Activated T-cell treated with anti-CD3 and anti-CD28 coated beads, Interleukin-2, amount 50 U/mL, for 48 hours (primary cell): Measurements from ENCODE around the gene PNMT.
A peak's percentile ranks its signal among the peaks of the same experiment; 100 is the strongest.

Source experiments
- DNase-seq, 2 experiments: peaks; one replicate each; pipeline ENCODE4 v3.0.0-alpha.2; 2020

PNMT gene, protein sequence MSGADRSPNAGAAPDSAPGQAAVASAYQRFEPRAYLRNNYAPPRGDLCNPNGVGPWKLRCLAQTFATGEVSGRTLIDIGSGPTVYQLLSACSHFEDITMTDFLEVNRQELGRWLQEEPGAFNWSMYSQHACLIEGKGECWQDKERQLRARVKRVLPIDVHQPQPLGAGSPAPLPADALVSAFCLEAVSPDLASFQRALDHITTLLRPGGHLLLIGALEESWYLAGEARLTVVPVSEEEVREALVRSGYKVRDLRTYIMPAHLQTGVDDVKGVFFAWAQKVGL

DNA sequence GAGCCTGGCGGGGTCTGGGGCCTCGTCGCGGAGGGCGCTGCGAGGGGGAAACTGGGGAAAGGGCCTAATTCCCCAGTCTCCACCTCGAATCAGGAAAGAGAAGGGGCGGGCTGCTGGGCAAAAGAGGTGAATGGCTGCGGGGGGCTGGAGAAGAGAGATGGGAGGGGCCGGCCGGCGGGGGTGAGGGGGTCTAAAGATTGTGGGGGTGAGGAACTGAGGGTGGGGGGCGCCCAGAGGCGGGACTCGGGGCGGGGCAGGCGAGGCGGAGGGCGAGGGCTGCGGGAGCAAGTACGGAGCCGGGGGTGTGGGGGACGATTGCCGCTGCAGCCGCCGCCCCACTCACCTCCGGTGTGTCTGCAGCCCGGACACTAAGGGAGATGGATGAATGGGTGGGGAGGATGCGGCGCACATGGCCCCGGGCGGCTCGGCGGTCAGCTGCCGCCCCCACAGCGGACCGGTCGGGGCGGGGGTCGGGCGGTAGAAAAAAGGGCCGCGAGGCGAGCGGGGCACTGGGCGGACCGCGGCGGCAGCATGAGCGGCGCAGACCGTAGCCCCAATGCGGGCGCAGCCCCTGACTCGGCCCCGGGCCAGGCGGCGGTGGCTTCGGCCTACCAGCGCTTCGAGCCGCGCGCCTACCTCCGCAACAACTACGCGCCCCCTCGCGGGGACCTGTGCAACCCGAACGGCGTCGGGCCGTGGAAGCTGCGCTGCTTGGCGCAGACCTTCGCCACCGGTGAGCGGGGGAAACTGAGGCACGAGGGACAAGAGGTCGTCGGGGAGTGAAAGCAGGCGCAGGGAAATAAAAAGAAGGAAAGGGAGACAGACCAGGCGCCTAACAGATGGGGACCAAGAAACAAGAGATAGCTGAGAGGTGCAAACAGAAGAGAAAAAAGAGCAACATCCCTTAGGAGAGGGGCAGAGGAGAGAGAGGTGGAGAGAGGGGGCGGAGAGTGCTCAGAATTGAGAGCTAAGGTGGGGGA lies at the start of gene PNMT:
TSS of gene PNMT (plus strand) at position 509 of the 980 bp plus-strand sequence. CDS start at position 532, 23 bp downstream.
- peak; percentile 71 to 74 for DNase-seq

DNA sequence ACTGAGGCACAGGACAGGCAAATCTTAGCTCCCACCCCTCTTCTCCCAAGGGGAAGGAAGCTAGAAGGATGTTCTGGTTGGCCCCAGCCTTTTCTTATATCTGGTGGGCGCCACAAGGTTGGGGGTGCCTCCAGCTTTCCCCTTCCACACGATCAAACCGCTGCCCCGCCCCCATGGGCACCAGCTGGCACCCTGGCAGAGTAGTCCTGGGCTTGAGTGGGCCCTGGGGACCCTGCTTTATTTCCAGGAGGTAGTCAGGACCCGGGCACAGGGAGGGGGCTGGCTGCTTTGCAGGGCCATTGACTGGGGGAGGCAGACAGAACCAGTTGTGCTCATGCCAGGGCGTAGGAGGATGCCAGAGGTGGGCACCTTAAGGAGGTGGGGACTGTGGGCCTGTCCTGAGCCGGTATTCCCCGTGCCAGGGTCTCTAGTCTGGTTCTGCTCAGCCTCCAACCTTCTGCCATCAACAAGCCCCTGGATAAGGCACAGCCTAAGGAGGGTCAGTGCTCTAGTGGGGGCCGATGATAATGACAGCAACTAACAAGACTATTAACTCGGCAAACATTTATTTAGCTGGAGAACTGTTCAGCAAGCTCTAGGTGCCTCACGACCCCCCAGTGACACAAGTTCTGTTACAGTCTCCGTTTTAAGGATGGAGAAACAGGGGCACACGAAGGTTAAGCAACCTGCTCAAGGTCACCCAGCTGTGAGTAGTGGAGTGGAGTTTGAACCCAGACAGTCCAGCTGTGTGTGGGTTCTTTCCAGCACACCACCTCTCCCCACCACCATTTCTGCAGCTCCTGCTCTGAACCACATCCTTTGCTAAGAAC lies 49.1 kb upstream of the PNMT start:
- DNase-seq: no peak

DNA sequence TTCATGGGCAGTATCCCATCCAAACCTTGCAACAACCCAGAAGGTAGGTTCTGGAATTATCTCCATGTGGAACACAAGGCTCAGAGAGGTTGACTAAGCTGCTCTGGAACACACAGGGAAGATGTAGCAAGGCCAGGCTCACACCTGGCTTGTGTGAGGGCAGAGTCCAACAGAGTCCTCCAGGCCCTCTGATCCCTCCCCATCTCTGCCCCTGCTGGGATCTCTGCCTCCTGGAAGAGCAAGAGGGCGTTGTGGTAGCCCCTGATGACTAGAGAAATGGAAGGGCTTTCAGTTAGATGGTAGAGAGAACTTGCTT lies 48.5 kb upstream of the PNMT start:
- no peak for DNase-seq

DNA sequence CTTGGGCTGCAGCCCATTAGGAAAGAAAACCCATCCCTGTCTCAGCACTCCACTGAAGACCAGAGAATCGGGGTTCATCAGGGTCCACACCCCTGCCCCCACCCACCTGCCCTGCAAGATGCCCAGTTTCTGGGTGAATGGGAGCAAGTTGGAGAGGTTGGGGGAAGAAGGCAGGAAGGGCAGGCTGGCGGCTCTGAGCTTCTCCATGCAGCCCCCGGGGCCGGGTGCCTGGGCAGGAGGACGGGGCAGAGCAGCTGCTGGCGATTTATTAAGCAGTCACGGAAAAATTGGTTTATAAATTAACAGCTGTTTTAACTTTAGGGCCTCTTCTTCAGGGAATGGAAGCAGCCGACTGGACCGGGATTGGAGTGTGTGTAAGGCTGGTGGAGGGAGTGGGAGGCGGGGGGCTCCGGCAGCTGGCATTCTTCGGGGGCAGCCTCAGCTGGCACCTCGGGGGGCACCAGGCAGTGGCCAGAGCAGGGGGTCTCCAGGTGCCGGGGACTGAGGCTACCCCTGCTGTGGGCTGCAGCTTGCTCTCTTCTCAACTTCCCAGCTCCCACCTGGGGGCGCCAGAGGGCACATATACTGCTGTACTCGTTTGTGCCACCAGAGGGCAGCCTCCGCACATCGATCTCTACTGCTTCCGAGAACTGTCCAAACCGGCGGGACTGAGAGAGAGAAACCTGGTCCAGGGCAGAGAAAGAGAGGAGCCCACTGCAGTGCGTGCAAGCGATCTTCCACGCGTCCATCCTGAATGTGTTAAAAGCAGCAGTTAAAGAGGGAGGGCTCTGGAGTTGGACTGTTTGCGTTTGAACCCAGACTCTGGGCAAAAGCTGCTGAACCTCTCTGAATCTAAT lies 46.5 kb upstream of the PNMT start:
- DNase-seq: peak; percentile 97 to 99

DNA sequence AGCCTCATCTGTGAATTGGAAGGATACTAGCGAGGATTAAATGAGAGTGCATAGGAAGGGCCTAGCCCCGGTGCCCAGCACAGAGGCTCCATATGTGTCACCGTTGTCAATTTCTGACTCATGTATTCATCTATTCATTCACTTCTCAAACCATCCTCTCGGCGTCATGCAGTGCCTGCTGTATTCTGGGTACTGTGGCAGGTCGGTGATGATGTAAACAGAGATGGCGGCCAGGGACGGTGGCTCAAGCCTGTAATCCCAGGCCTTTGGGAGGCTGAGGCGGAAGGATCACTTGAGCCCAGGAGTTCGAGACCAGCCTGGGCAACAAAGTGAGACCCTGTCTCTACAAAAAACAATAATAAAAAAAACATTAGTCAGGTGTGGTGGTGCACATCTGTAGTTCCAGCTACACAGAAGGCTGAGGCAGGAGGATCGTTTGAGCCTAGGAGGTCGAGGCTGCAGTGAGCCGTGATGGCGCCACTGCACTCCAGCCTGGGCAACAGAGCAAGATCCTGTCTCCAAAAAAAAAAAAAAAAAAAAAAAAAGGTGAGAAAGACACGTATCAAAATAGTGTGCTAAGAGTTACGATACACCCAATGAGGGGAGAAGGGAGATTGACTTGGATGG lies 45.8 kb upstream of the PNMT start:
- DNase-seq: peak; percentile 69 to 70

DNA sequence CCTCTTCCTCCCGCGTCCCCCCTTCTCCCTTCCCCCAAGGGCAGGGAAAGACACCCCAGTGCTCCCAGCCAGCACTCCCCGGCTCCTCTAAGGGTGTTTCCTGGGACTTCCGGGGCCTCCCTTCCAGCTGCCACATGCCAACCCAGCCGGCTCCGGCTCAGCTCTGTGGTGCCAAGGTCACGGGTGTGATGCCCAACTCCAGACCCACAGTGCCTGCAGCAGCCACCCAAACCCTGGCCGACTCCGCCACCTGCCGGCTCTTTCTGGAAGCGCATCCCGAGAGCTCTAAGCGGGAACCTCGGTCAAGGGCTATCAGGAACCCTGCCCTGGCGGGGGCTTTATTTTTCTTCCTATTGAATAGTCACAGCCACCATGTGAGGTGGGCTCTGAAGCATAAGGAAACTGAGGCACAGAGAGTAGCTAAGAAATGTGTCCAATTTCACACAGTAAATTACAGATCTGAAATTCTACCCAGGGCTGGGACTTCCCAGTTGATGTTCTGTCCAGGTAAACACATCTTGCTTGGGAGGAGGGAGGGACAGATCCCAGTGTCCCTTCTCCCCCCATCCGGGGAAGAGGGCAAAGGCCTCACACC lies 44.8 kb upstream of the PNMT start:
- DNase-seq: peak; percentile 95 to 96

DNA sequence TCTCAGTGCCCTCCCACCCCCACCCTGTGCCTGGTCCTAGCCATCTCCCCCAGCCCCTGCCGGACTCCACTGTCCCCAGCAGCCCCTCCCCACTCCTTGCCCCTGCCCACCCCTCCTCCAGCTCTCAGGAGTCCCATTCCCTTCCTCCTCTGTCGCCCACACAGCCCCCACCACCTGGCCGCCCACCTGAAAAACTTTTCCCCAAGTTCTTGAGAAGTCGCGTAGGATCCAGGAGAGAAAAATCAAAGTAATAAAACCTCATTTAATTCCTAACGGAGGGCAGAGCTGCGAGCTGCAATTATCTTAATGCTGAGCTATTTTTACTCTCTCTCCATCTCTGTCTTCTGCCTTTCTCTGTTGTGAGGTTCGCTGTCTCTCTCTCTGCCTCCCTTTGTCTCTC lies 43.9 kb upstream of the PNMT start:
- no peak for DNase-seq

DNA sequence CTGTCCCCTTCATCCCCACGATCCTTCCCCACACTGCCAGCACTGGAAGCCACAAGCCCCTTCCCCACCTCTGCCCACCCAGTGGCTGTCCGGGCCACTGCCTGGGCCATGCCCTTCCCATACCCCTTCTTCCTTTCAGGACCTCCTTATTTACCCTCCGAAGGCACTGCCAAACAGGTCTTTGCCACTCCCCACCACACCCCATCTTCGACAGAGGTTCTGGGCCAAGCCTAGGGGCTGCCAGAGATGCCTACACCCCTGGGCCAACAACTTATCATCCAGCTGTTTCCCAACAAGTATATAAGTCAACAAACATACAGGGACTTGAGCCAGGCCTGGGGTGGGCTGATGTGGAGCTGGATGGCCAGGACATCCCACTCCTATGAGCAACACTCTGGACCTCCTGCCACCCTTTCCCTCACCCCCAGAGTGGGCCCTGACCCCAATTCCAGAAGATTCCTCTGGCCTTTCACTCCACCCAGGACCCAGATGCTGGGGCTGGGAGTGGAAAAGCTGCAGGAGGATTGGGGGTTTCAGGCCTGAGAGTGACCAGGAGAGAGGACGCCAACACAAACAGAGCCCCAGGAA lies 43.0 kb upstream of the PNMT start:
- DNase-seq: no peak

DNA sequence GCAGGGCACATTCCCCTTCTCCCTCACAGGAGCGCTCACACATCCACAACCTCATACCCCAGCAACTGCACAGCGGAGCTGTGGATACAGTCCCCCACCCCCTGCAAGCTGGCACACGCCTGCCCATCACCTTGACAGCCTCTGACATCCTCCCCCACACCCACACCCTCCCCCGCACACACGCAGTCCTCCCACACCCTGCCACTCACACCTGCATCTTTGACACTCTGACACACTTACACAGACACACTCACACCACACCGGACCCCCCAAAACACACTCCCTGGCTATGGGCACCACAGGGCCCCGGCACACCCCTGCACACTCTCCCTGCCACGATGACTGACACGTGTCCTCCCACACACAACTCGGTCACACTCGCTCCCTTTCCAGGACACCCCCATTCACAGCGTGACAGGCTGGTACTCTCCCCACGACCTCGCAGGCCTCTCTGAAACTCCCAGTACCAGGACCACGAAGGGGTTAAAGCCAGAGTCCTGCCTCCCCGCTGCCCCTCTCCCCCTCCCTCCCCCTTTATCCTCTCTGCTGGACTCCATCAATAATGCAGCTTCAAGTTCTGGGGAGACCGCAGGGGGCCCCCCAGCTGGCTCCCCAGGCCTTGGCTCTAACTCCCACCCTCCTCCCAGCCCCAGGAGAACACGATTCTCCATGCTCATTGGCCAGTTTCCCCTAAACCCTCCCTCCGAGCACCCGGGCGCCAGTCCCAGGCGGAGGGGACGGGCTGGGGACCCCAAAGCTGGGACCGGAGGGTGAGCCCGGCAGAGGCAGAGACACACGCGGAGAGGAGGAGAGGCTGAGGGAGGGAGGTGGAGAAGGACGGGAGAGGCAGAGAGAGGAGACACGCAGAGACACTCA lies 41.8 kb upstream of the PNMT start, which contains the start of gene PPP1R1B:
TSS of gene PPP1R1B (plus strand) at position 782 of the 876 bp plus-strand sequence. CDS start 441 bp downstream, outside the sequence.
- DNase-seq: peak; percentile 43 to 44

DNA sequence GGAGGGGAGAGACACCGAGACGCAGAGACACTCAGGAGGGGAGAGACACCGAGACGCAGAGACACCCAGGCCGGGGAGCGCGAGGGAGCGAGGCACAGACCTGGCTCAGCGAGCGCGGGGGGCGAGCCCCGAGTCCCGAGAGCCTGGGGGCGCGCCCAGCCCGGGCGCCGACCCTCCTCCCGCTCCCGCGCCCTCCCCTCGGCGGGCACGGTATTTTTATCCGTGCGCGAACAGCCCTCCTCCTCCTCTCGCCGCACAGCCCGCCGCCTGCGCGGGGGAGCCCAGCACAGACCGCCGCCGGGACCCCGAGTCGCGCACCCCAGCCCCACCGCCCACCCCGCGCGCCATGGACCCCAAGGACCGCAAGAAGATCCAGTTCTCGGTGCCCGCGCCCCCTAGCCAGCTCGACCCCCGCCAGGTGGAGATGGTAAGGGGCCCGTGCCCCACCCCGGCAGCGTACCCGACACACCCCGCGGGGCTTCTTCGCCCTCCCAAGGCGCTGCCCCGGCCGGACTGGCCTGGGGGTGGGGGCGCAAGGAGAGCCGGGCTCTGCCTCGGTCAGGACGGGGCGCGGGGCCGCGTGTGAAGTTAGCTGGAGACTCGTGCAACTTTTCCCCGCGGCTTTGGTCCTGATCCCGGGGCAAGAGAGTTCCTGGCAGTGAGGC lies 41.1 kb upstream of the PNMT start:
- DNase-seq: no peak

DNA sequence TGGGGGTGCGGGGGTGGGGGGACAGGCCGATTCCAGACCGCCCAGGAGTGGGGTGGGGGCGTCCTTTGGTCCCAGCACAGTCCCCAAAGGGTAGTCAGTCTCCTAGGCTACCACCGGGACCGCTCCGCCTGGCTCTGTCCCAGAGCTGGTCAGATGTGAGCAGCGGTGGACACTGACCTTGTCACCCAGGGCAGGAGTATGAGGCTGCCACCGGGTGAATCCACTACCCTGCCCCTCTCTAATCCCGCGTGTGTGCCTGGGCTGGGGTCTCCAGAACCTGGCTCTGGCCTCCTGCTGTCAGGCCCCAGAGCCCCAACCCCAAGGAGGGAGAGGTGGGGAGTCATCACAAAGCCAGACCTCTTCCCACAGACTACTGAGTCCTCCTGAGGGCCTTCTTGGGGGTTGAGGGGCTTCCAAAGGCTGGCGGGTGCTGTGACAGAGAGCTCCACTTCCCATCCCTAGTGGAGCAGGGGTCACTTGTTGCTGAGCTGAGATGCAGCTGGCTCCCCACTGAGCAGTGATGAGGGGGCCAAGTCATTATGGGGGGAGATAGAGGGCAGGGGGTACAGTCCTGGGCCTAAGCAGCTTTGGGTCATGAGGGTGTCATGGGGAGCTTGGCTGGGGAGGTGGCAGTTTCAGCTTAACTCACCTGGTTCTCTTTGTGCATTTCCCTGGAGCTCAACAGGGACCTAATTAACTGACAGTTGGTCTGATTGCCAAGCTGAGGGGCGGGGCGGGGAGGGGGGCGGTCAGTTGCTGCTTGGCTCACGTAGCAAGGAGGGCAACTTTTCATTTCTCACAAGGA lies 40.3 kb upstream of the PNMT start:
- DNase-seq: no peak

DNA sequence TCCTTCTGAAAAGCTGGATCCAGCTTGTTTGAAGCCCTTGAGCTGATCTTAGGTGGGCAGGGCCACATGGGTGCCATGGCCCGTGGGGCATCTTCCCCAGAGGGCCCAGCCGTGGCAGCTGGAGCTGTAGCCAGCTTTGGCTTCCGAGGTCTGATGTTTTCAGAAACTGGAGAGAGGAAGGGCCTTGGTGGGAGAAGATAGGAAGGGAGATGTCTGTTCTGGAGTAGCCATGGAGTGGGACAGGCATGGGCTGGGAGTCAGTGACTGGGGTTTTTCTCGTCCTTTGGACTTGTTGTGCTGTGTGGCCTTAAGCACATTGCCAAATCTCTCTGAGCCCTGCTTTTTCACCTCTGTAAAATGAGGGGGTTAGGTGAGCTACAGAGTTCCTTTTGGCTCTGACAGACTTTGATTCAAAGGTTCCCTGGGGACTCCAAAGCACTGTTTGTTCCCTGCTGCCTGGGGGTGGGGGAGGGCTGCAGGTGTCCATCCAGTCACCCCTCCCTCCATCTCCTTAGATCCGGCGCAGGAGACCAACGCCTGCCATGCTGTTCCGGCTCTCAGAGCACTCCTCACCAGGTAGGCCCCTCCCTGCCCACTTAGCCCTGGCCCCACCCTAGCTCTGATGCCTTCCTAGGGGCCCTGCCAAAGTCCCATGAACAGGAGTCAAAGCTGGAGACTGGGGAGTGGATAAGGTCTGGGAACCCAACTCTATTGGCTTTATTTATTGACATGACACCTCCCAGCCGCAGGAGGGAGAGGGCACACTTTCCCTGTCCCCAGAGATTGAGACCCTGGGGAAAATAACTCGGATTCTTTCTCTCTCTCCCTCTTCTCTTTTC lies 39.4 kb upstream of the PNMT start:
- DNase-seq: no peak

DNA sequence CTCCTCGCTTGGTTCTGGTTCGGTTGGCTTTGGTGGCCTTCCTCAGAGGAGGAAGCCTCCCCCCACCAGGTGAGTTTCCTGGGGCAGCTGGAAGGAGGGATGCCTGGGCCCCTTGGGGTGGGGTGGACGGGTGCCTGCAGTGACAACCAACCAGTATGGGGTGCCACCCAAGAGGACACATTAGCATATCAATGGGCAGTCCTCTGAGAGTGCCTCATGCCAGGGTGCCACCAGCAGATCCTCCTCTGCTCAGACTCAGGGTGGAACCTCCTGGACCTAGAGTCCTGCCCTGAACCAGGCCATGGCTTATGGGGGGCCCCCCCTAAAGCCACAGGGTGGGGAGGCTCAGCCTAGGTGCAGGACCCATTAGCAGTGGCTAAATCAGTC lies 38.8 kb upstream of the PNMT start:
- DNase-seq: no peak

DNA sequence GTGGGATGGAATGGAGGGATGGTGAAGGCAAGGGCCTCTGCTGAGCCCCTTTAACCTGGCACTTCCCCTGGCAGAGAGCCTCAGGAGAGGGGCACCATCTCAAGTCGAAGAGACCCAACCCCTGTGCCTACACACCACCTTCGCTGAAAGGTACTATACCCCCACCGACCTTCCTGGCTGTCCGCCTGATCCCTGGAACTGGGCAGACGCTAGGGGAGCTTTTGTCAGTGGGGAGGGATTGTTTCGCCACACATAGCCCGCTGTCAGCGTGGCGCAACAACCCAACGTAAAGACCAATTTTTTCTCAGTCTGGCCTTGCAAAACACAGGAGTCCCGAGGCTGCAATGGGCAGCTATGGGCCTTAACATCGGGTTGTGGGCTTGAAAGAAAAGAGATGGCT lies 38.4 kb upstream of the PNMT start:
- DNase-seq: no peak

DNA sequence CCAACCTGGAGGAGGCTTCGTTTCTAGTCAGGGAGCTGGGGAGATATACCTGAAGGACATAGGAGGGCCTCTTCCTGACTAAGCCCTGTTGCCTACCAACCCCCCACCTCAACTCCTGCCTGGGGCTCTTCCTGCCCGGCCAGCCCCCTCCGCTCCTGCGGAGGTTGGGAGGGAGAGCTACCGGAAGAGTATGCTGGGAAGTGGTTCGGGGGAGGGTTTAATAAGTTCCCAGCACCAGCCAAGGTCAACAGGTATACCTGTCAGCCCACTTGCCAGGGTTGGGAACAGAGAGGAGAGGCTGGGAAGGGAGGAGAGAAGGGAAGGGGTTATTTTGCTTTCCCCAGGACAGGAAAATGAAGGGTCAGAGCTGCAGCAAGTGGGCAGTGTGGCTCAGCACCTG lies 36.9 kb upstream of the PNMT start:
- no peak for DNase-seq

DNA sequence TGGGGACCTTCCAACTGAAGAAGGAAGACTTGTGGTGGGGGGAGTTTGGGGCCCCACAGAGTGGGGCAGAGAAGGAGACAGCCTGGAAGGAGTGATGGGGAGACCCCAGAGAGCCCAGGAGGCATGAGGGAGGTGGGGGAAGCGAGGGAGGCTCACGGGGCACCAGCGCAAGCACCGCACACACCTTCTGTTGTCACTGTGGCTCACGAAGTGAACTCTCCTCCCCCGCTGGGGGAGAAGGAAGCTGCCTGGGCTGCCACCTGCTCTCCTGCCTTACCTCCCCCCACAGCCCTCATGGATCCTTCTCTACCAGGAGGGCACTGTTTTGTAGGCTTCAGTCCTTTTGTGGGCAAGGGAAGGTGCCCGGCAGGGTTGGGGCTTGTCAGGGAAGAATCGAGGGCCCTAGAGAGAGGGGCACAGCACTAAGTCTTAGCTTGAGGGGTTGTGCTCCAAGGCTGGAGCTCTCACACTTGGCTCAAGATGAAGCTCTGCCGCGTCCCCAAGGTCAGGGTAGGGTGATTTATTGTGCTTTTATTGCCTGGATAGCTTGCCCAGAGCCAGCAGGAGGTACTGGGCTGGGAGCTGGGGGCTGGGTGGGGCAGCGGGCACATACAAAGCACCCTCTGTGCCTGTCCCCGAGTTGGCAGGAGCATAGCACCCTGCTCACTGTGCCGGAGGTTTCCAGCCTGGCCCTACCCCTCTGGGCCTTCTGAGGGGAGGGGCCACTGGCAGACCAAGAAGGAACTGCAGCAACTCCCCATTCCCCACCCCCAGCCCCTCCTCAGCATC lies 35.9 kb upstream of the PNMT start:
- no peak for DNase-seq
